HL-60 (cell line): ENCODE results near the gene TPCN1.

ENCODE experiments used
- GABPA ChIP-seq: IDR thresholded peaks from 2 replicates; pipeline ENCODE4 v1.6.1; 2012; ENCODE audit warnings: low read depth
- POLR2AphosphoS5 ChIP-seq: IDR thresholded peaks from 2 replicates; pipeline ENCODE4 v1.6.1; 2012; ENCODE audit warnings: low read depth
- TF ChIP-seq, protein P1 (sequence below): IDR thresholded peaks from one replicate; pipeline ENCODE4 v1.5.1; 2011; ENCODE audit warnings: low read length, control low read depth, inconsistent platforms; ENCODE audit not compliant: insufficient read depth
- TF ChIP-seq, protein P2 (sequence below): IDR thresholded peaks from 2 replicates; pipeline ENCODE4 v1.6.1; 2012; ENCODE audit warnings: low read depth; ENCODE audit not compliant: insufficient replicate concordance

GRCh38 chr12:113221997-113222729, 899 bp downstream of the TPCN1 start:
- TF ChIP-seq GABPA = no peak
- TF ChIP-seq, protein P1, sequence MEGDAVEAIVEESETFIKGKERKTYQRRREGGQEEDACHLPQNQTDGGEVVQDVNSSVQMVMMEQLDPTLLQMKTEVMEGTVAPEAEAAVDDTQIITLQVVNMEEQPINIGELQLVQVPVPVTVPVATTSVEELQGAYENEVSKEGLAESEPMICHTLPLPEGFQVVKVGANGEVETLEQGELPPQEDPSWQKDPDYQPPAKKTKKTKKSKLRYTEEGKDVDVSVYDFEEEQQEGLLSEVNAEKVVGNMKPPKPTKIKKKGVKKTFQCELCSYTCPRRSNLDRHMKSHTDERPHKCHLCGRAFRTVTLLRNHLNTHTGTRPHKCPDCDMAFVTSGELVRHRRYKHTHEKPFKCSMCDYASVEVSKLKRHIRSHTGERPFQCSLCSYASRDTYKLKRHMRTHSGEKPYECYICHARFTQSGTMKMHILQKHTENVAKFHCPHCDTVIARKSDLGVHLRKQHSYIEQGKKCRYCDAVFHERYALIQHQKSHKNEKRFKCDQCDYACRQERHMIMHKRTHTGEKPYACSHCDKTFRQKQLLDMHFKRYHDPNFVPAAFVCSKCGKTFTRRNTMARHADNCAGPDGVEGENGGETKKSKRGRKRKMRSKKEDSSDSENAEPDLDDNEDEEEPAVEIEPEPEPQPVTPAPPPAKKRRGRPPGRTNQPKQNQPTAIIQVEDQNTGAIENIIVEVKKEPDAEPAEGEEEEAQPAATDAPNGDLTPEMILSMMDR = no peak
- TF ChIP-seq POLR2AphosphoS5 = 0 out of 2 replicates have a peak, but pooled peaks have one; percentile 1
- TF ChIP-seq, protein P2, sequence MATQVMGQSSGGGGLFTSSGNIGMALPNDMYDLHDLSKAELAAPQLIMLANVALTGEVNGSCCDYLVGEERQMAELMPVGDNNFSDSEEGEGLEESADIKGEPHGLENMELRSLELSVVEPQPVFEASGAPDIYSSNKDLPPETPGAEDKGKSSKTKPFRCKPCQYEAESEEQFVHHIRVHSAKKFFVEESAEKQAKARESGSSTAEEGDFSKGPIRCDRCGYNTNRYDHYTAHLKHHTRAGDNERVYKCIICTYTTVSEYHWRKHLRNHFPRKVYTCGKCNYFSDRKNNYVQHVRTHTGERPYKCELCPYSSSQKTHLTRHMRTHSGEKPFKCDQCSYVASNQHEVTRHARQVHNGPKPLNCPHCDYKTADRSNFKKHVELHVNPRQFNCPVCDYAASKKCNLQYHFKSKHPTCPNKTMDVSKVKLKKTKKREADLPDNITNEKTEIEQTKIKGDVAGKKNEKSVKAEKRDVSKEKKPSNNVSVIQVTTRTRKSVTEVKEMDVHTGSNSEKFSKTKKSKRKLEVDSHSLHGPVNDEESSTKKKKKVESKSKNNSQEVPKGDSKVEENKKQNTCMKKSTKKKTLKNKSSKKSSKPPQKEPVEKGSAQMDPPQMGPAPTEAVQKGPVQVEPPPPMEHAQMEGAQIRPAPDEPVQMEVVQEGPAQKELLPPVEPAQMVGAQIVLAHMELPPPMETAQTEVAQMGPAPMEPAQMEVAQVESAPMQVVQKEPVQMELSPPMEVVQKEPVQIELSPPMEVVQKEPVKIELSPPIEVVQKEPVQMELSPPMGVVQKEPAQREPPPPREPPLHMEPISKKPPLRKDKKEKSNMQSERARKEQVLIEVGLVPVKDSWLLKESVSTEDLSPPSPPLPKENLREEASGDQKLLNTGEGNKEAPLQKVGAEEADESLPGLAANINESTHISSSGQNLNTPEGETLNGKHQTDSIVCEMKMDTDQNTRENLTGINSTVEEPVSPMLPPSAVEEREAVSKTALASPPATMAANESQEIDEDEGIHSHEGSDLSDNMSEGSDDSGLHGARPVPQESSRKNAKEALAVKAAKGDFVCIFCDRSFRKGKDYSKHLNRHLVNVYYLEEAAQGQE = no peak
